ENCODE data around the gene GNB4. TPM values are rescaled to one million over a fixed set of nuclear protein-coding genes. Genes with fewer than 3 reads are reported as not detected.
A peak's percentile ranks its signal among the peaks of the same experiment; 100 is the strongest.

The GNB4 gene
- total RNA-seq = 16.3 TPM
- long read RNA-seq, full-length matches to known transcripts = 9 of 14 reads
- long read RNA-seq, partial matches to known transcripts = 0 of 14 reads
- long read RNA-seq, other reads (novel, unspliced or antisense) = 5 of 14 reads

- DNase-seq (peak; percentile 92), ATAC-seq (peak; percentile 95)
- intact Hi-C loops (cut with micrococcal nuclease) = no loop called here
These were observed at the start of gene GNB4 for GRCh38 chr3:179451265-179452175. Gene GNB4, minus strand, starts transcription at chr3:179451470. Its CDS starts 25,270 bp downstream, at chr3:179426200.

GRCh38 chr3:179495483-179495882 is 44.2 kb upstream of the GNB4 start:
- no peak for DNase-seq
- intact Hi-C loops (cut with micrococcal nuclease) = no loop called here
- ATAC-seq = no peak

- intact Hi-C loops (cut with micrococcal nuclease) = no loop called here
- DNase-seq = no peak
- ATAC-seq = no peak
These were observed 42.0 kb upstream of the GNB4 start for GRCh38 chr3:179493260-179493659.

- DNase-seq (no peak), ATAC-seq (no peak)
- intact Hi-C loops (cut with micrococcal nuclease) = no loop called here
These were observed 36.9 kb upstream of the GNB4 start for GRCh38 chr3:179488213-179488612.

- DNase-seq (no peak), ATAC-seq (no peak)
- intact Hi-C loops (cut with micrococcal nuclease) = no loop called here
These were observed 35.5 kb upstream of the GNB4 start for GRCh38 chr3:179486806-179487205.

- ATAC-seq (no peak), DNase-seq (no peak)
- intact Hi-C loops (cut with micrococcal nuclease) = no loop called here
These were observed 31.6 kb upstream of the GNB4 start for GRCh38 chr3:179482857-179483256.

GRCh38 chr3:179476215-179476614 is 24.9 kb upstream of the GNB4 start:
- DNase-seq (no peak), ATAC-seq (no peak)
- intact Hi-C loops (cut with micrococcal nuclease) = no loop called here

GRCh38 chr3:179474480-179474879 is 23.2 kb upstream of the GNB4 start:
- intact Hi-C loops (cut with micrococcal nuclease) = no loop called here
- ATAC-seq (no peak), DNase-seq (no peak)

- DNase-seq = no peak
- peak; percentile 34 for ATAC-seq
- intact Hi-C loops (cut with micrococcal nuclease) = no loop called here
These were observed 22.3 kb upstream of the GNB4 start for GRCh38 chr3:179473565-179473964.

- ATAC-seq = no peak
- intact Hi-C loops (cut with micrococcal nuclease) = no loop called here
- DNase-seq = no peak
These were observed 13.2 kb upstream of the GNB4 start for GRCh38 chr3:179464323-179465092.

- intact Hi-C loops (cut with micrococcal nuclease) = no loop called here
- no peak for ATAC-seq
- DNase-seq = no peak
These were observed 12.0 kb upstream of the GNB4 start for GRCh38 chr3:179463319-179463718.

- no peak for ATAC-seq
- DNase-seq = no peak
- intact Hi-C loops (cut with micrococcal nuclease) = no loop called here
These were observed 9.0 kb upstream of the GNB4 start for GRCh38 chr3:179460260-179460659.

GRCh38 chr3:179455954-179456353 is 4.7 kb upstream of the GNB4 start:
- no peak for ATAC-seq
- intact Hi-C loops (cut with micrococcal nuclease) = no loop called here

GRCh38 chr3:179454887-179455286 is 3.6 kb upstream of the GNB4 start:
- intact Hi-C loops (cut with micrococcal nuclease) = no loop called here
- ATAC-seq = no peak
- no peak for DNase-seq

More at GRCh38 chr3:179455954-179456353, 4.7 kb upstream of the GNB4 start:
- DNase-seq = no peak

GRCh38 chr3:179453967-179454366 is 2.7 kb upstream of the GNB4 start:
- intact Hi-C loops (cut with micrococcal nuclease) = no loop called here
- no peak for DNase-seq
- ATAC-seq = no peak

- ATAC-seq (no peak), DNase-seq (no peak)
- intact Hi-C loops (cut with micrococcal nuclease) = no loop called here
These were observed 1.6 kb upstream of the GNB4 start for GRCh38 chr3:179452872-179453271.

GRCh38 chr3:179452176-179452564 is 900 bp upstream of the GNB4 start:
- intact Hi-C loops (cut with micrococcal nuclease) = no loop called here
- DNase-seq = no peak

GRCh38 chr3:179450901-179451264 is 387 bp downstream of the GNB4 start:
- ATAC-seq = peak; percentile 87
- intact Hi-C loops (cut with micrococcal nuclease) = no loop called here
- no peak for DNase-seq

More at GRCh38 chr3:179452176-179452564, 900 bp upstream of the GNB4 start:
- no peak for ATAC-seq

GRCh38 chr3:179450261-179450701 is 989 bp downstream of the GNB4 start:
- DNase-seq = no peak
- ATAC-seq = no peak
- intact Hi-C loops (cut with micrococcal nuclease) = no loop called here

- no peak for ATAC-seq
- intact Hi-C loops (cut with micrococcal nuclease) = no loop called here
- DNase-seq = no peak
These were observed 1.6 kb downstream of the GNB4 start for GRCh38 chr3:179449636-179450035.

Measured in left ventricle myocardium superior (tissue), 1 donor.